GOT3 (cell line): ENCODE data around the gene PPP1R14B.

ENCODE experiments used
- DNase-seq: peaks from one replicate; lab custom pipeline; 2025; ENCODE audit warnings: mixed read lengths; lab: John Stamatoyannopoulos, UW

PPP1R14B gene

GRCh38 chr11:64230985-64231365, 15.8 kb downstream of the PPP1R14B start:
- DNase-seq, result no peak

- DNase-seq, result peak; percentile 27
Observed at GRCh38 chr11:64230171-64230984, 16.4 kb downstream of the PPP1R14B start, which contains the start of gene DNAJC4. DNAJC4 (plus strand) TSS chr11:64230548; CDS start chr11:64230855, 307 bp downstream.

GRCh38 chr11:64229744-64230170, 17.0 kb downstream of the PPP1R14B start:
- DNase-seq, result no peak

GRCh38 chr11:64229090-64229743, 17.5 kb downstream of the PPP1R14B start:
- no peak for DNase-seq

GRCh38 chr11:64227405-64227956, 19.3 kb downstream of the PPP1R14B start:
- DNase-seq, result no peak

- DNase-seq, result no peak
Observed at GRCh38 chr11:64226507-64227051, 20.2 kb downstream of the PPP1R14B start.

GRCh38 chr11:64225608-64226506, 20.9 kb downstream of the PPP1R14B start, which contains the start of the genes NUDT22 and TRPT1:
NUDT22 (plus strand) TSS chr11:64226274; CDS start chr11:64226653, 379 bp downstream.
TRPT1 (minus strand) TSS chr11:64226186; CDS start chr11:64225860, 326 bp downstream.
- peak; percentile 58 for DNase-seq

GRCh38 chr11:64224891-64225607, 21.7 kb downstream of the PPP1R14B start:
- no peak for DNase-seq

- DNase-seq, result no peak
Observed at GRCh38 chr11:64224151-64224890, 22.4 kb downstream of the PPP1R14B start.

- DNase-seq, result no peak
Observed at GRCh38 chr11:64223001-64223651, 23.6 kb downstream of the PPP1R14B start.

GRCh38 chr11:64222651-64223000, 24.1 kb downstream of the PPP1R14B start:
- DNase-seq, result no peak

- DNase-seq, result no peak
Observed at GRCh38 chr11:64220798-64221197, 25.9 kb downstream of the PPP1R14B start.

GRCh38 chr11:64220271-64220670, 26.5 kb downstream of the PPP1R14B start:
- DNase-seq, result no peak

GRCh38 chr11:64219755-64220154, 27.0 kb downstream of the PPP1R14B start:
- no peak for DNase-seq

- no peak for DNase-seq
Observed at GRCh38 chr11:64219354-64219684, 27.4 kb downstream of the PPP1R14B start.

GRCh38 chr11:64218628-64219353, 28.0 kb downstream of the PPP1R14B start:
- DNase-seq, result no peak

- DNase-seq, result no peak
Observed at GRCh38 chr11:64216879-64217278, 29.9 kb downstream of the PPP1R14B start.

- no peak for DNase-seq
Observed at GRCh38 chr11:64211181-64211872, 35.4 kb downstream of the PPP1R14B start.
